Measurements from ENCODE around the gene FNBP1L.
A peak's percentile ranks its signal among the peaks of the same experiment; 100 is the strongest.

- TF ChIP-seq CTCF (optimal IDR thresholded peaks at IDR 0.05 in 1 of 3, IDR thresholded peaks at IDR 0.05 in 1 of 3, conservative IDR thresholded peaks at IDR 0.05 in 1 of 3; ENCODE audit: extremely low read depth in 1 of 3, insufficient read depth in 2 of 3, low read length in 3 of 3) (peak in 2 of 3 experiments; percentile 37 to 42), EZH2 (IDR thresholded peaks at IDR 0.05; ENCODE audit: low read length) (no peak)
These were observed 9.8 kb upstream of the FNBP1L start for GRCh38 chr1:93437976-93438605.
